NCI-H128 (cell line): ENCODE results near the gene CDC42SE2.

ENCODE experiments used
- DNase-seq: peaks from one replicate; lab custom pipeline; 2025; ENCODE audit not compliant: unreplicated experiment; lab: John Stamatoyannopoulos, UW

CDC42SE2 gene

DNA sequence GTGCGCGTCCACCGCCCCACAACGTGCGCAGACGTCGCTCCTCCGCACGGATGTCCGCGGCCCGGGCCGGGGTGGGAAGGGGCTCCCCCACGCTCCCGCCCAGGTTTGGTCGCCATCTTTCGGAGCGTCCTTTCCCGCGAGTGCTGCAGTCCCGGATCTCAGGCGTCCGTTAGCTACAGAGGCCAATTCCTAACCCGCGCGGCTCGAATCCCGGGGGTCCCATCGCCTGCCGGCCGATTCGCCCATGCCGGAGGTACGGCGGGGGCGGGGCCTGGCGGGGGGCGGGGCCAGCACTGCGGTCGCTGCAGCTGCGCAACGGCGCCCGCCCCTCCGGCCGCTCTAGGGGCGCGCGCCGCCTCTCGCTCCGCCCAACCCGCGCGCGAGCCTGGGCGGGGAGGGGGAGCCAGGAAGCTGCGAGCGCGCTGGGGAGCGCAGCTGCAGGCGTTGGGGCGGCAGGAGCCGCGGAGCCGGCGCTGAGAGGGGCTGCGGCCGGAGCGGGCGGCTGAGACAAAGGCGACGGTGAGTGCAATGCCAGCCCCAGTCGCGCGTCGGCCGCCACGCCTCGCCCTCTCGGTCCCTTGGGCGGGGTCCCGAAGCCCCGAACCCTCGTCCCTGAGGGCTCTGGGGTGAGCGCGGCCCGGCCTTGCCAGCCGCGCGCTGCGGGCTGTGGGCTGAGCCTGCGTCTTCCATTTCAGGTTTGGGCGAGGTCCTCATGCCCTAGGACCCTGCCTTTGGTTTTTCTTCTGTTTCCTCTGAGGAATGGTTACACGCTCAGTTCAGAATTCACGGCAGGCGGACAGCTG lies at the start of gene CDC42SE2:
TSS of gene CDC42SE2 (plus strand) at position 406 of the 803 bp plus-strand sequence. CDS start 95,441 bp downstream, outside the sequence.
- DNase-seq = peak; percentile 59

GRCh38 chr5:131214609-131215227 lies 49.1 kb upstream of the CDC42SE2 start:
- DNase-seq = no peak

DNA sequence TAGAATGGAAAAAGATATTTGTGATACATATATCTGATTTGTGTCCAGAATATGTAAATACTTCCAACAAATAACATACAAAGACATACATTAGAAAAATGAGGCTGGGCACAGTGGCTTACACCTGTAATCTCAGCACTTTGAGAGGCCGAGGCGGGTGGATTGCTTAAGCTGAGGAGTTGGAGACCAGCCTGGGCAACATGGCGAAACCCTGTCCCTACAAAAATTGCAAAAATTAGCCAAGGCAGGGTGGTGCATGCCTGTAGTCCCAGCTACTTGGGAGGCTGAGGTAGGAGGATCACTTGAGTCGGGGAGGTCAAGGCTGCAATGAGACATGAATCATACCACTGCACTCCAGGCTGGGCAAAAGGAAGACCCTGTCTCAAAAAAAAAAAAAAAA lies 46.1 kb upstream of the CDC42SE2 start:
- no peak for DNase-seq

DNA sequence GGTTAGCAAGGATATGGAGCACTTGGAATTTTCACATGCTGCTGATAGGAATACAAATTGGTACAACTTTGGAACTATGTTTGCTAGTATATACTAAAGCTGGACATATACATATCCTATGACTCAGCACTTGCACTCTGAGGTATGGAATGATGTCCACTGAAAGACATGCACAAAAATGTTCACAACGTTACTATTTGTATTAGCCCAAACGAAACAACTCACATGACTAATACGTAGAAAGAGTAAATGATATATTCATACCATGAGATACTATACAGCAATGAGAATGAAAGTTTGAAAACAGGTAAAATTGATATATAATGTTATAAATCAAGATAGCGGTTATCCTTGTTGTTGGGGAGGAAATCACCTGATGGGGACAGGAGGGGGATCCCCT lies 45.5 kb upstream of the CDC42SE2 start:
- no peak for DNase-seq

GRCh38 chr5:131220566-131220965 lies 43.3 kb upstream of the CDC42SE2 start:
- DNase-seq = no peak

DNA sequence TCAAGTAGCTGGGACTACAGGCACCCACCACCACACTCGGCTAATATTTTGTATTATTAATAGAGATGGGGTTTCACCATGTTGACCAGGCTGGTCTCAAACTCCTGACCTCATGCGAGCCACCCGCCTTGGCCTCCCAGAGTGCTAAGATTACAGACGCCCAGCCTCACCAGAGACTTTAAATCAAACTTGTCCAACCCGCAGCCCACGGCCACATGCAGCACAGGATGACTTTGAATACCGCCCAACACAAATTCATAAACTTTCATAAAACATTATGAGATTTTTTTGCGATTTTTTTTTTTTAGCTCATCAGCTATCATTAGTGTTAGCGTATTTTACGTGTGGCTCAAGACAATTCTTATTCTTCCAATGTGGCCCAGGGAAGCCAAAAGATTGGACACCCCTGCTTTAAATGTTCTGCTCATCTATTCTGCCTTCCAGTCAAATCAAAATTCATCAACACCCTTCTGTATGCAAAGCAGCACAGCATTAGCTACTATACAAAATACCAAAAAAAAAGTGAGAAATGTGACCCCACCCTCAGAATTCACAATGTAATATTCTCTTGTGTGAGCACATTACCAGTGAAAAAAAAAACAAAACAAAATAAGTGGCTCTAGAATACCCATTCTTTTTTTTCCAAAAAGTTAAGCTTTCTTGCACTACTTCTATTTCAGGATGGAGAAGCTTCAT lies 42.7 kb upstream of the CDC42SE2 start:
- DNase-seq = no peak

- no peak for DNase-seq
Observed at GRCh38 chr5:131221888-131222287, 42.0 kb upstream of the CDC42SE2 start.

DNA sequence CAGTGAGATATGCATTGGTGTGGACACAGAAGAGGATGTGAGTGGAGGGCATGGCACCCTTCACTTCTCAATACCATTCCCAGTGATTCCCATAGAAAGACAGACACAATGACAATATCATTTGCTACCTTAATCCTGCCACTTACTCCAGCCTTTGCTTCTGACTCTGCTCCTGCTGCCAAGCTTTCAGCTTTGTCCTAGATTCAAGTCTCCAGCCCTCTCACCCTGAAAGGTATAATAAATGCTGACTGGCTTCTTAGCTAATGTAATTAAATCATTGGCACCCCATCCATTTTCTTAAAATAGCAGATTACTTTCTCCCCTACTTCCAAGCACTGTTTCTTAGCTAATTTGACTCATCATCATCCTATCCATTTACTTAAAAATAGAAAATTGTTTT lies 41.1 kb upstream of the CDC42SE2 start:
- DNase-seq = no peak

- no peak for DNase-seq
Observed at GRCh38 chr5:131223751-131224386, 40.0 kb upstream of the CDC42SE2 start.

GRCh38 chr5:131224387-131225201 lies 39.3 kb upstream of the CDC42SE2 start:
- no peak for DNase-seq

DNA sequence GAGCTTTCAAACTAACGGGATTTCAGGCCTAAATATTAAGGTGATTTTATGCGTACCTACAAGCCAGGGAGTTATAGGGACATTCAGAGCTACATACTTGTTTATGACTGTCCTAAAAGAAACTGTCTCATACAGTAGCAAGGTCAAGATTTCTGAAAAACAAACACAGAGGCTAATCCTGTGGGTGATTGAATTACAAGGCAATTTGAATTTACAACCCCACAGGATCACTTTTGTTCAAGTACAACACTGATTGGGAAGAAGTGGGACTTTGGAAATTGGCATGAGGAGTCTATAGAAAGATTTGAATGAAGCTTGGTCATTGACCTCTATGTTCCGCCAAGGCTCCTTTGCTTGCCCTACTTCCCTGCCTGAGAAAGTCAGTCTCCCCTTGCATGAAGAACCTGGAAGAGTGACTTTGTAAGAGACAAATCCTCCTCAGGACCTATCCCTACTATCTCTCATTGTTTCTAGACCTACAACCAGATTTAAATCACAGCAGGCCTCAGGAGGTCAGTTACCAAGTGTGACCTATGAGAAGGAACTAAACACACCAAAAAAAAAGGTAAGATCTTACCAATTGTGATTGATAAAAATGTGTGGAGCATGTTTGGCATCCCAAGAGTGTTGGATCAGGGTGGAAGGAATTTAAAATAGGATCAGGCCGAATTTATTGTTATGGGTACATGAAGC lies 38.4 kb upstream of the CDC42SE2 start:
- DNase-seq = no peak

DNA sequence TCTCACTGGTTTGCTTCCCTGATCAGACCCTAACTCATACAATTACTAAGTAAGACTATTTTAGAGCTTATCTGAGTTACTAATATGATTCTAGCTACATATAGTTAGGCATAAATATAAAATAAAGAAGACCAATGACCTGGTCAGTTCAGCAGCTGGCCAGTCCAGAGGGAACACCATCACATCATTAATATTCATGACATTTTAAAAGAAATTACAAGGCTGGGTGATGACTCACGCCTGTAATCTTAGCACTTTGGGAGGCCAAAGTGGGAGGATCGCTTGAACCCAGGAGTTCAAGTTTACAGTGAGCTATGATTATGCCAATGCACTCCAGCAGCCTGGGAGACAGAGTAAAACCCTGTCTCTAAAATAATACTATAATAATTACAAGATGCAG lies 37.0 kb upstream of the CDC42SE2 start:
- DNase-seq = no peak

- no peak for DNase-seq
Observed at GRCh38 chr5:131228646-131229045, 35.2 kb upstream of the CDC42SE2 start.

GRCh38 chr5:131229623-131230022 lies 34.2 kb upstream of the CDC42SE2 start:
- no peak for DNase-seq

DNA sequence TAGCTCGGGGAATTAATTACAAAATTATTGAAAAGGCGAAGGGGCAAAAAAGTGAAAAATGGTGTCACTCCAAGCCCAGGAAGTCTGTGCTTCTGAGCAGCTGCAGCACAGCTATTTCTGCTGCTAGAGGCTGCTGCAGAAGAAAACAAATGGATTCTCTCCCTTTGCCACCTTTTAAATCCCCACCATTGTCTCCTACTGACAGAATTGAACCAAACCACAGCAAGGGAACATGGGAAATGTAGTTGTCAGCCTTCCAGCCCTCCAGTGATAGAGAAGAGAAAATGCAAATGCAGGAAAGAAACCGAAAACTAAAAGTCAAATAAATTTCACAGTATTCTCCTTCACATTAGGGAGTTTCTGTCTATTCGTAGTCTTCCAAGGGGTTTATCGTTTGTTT lies 33.4 kb upstream of the CDC42SE2 start:
- no peak for DNase-seq

DNA sequence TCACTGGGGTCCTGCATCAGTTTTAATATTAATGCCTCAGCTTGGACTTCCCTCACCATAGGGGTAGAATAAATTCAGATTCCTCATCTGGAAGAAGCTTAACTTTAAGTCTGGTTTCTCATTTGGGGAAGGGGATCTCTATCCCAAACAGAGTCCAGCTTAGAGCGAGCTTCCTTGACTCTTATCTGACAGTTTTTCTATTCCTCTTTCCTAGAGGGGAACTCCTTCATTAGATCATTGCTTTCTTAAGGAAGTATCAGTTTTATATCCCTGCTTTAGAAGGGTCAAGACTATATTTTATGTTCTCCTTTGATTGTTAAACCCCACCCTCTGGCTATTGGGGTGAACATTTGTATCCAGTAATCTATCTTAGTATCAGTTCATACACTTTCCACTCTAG lies 24.2 kb upstream of the CDC42SE2 start:
- no peak for DNase-seq

- DNase-seq = no peak
Observed at GRCh38 chr5:131242728-131243255, 21.1 kb upstream of the CDC42SE2 start.

DNA sequence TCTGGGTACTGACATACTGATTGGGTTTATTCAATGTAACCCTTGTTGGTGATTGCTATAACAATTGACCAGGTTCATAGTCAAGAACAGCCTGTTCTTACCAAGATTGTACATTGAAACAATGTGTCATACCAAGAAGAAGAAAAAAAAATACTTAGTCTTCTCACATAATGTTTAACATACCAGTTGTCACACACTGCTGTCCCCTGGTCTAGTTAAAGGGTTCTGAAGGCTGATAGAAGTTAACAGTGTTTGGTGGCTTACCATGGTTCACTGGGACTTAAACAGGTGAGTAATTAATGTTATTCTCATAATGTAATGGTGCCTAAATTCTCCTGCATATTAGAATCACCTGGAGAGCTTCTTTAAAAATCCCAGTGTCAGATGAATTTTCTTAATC lies 18.5 kb upstream of the CDC42SE2 start:
- no peak for DNase-seq

DNA sequence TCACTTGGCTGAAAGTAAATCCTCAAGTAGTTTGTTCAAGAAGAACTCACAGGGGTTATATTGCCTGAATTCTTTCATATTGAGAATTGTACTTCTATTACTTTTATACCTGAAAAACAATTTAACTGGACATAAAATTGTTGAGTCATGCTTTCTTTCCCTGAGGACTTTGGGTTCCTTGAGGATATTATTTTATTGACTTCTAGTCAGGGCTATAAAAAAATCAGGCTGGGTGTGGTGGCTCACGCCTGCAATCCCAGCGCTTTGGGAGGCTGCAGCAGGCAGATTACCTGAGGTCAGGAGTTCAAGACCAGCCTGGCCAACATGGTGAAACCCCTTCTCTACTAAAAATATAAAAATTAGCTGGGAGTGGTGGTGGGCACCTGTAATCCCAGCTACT lies 17.9 kb upstream of the CDC42SE2 start:
- DNase-seq = no peak

DNA sequence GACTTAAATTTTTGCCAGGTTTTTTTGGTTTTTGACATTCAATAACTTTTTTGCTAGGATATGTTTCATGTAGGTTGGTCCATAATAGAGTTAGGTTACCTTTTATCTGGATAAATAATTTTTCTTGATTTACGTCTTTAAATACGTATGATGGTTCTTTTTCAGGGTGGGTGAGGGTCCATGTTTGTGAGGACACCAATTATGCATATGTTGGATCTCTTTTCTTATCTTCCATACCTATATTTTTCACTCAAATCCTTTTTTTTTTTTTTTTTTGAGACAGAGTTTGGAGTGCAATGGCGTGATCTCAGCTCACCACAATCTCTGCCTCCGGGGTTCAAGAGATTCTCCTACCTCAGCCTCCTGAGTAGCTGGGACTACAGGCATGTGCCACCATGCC lies 17.3 kb upstream of the CDC42SE2 start:
- no peak for DNase-seq
